ENCODE measurements around the gene EFHC1.
A peak's percentile ranks its signal among the peaks of the same experiment; 100 is the strongest.

Gene EFHC1

GRCh38 chr6:52503851-52504781 is 84.0 kb downstream of the EFHC1 start:
- DNase-seq: no peak

- DNase-seq: no peak
Observed at GRCh38 chr6:52504782-52505136, 84.6 kb downstream of the EFHC1 start.

- no peak for DNase-seq
Observed at GRCh38 chr6:52505726-52506409, 85.7 kb downstream of the EFHC1 start.

GRCh38 chr6:52506476-52506875 is 86.3 kb downstream of the EFHC1 start:
- no peak for DNase-seq

- no peak for DNase-seq
Observed at GRCh38 chr6:52507557-52508260, 87.6 kb downstream of the EFHC1 start.

- no peak for DNase-seq
Observed at GRCh38 chr6:52508261-52508739, 88.2 kb downstream of the EFHC1 start.

GRCh38 chr6:52509281-52510212 is 89.4 kb downstream of the EFHC1 start:
- DNase-seq: no peak

- DNase-seq: no peak
Observed at GRCh38 chr6:52510213-52510562, 90.0 kb downstream of the EFHC1 start.

- no peak for DNase-seq
Observed at GRCh38 chr6:52511163-52511562, 91.0 kb downstream of the EFHC1 start.

GRCh38 chr6:52511572-52512151 is 91.5 kb downstream of the EFHC1 start:
- DNase-seq: no peak

GRCh38 chr6:52512199-52512598 is 92.1 kb downstream of the EFHC1 start:
- DNase-seq: no peak

- no peak for DNase-seq
Observed at GRCh38 chr6:52513464-52513863, 93.3 kb downstream of the EFHC1 start.

- no peak for DNase-seq
Observed at GRCh38 chr6:52513896-52514295, 93.8 kb downstream of the EFHC1 start.

- DNase-seq: peak in 1 of 2 experiments; percentile 25
Observed at GRCh38 chr6:52514514-52514913, 94.4 kb downstream of the EFHC1 start.

- no peak for DNase-seq
Observed at GRCh38 chr6:52515219-52515960, 95.2 kb downstream of the EFHC1 start.

- DNase-seq: no peak
Observed at GRCh38 chr6:52516269-52516668, 96.1 kb downstream of the EFHC1 start.

- DNase-seq: no peak
Observed at GRCh38 chr6:52516943-52517342, 96.8 kb downstream of the EFHC1 start.

- DNase-seq: peak; percentile 57 to 66
Observed at GRCh38 chr6:52517502-52518278, 97.5 kb downstream of the EFHC1 start.

GRCh38 chr6:52518279-52518945 is 98.3 kb downstream of the EFHC1 start:
- DNase-seq: no peak

GRCh38 chr6:52519618-52520017 is 99.5 kb downstream of the EFHC1 start:
- DNase-seq: no peak

All from activated T-cell treated with anti-CD3 and anti-CD28 coated beads, Interleukin-2, amount 50 U/mL, for 48 hours (primary cell).